GM18909 (cell line): Measurements from ENCODE around the gene MB21D2.
"Not testable (repeated sequence)": the region's sequence is repeated elsewhere in the genome, so short reads cannot be mapped to it uniquely, and the experiment has no call there.

ENCODE experiments used
- ATAC-seq: cut with Tn5 transposase; IDR thresholded peaks from one replicate; pipeline ENCODE4 v1.9.1; 2021; ENCODE audit warnings: mild to moderate bottlenecking; ENCODE audit not compliant: unreplicated experiment, poor library complexity

Gene MB21D2

DNA sequence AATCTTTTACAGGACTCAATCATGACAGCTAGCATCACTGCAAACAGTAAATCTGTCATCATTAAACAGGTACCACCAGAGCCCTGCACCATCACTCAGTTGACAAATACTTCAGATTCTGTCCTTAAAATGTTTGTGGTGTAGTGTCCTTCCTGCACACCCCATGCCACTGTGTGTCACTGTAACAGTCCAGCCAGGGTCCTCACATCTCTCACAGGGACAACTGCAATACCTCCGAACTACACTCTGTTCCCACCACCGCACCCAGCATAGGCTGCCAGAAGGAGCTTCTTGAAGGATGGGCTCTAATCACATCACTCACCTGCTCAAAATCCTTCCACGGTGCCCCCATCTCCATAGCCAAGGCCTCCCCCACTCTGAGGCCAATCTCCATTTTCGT is 100.2 kb downstream of the MB21D2 start:
- ATAC-seq = no peak

DNA sequence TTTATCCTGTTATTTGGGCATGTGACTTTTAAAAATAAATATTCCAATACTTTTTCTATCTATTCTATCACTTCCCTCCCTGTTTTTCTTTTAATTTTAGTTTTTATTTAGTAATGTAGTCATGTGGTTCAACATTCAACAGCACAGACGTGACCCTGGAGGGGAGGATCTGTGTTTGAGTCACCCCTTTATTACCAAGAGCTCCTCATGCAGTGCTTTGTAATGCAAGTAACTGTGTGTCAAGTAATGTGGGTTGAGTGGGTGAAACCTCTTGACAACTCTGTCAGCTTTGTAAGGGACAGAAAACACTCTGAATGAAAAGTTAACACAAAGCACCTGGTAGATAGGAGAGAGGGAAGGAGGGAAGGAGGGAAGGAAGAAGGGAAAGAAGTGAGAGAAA is 100.6 kb downstream of the MB21D2 start:
- ATAC-seq = peak; percentile 44

DNA sequence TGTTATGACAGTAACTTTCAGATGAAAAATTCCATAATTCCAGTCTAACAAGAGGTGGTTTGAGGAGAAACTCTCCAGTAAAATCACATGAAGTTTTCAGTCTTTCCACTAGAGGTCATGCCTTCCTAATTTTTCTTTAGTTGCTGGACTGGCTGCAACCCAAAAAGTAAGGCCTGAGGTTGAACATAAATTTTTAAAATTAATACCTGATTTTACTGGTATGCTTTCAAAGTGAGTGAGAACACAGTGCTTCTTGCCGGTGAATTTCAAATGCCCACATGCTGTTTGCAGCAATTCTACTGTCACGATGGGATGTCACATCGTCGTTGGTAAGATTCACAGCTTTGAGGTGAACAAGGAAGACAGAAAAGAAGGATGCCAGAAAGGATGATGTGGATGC is 101.3 kb downstream of the MB21D2 start:
- ATAC-seq = peak; percentile 42

DNA sequence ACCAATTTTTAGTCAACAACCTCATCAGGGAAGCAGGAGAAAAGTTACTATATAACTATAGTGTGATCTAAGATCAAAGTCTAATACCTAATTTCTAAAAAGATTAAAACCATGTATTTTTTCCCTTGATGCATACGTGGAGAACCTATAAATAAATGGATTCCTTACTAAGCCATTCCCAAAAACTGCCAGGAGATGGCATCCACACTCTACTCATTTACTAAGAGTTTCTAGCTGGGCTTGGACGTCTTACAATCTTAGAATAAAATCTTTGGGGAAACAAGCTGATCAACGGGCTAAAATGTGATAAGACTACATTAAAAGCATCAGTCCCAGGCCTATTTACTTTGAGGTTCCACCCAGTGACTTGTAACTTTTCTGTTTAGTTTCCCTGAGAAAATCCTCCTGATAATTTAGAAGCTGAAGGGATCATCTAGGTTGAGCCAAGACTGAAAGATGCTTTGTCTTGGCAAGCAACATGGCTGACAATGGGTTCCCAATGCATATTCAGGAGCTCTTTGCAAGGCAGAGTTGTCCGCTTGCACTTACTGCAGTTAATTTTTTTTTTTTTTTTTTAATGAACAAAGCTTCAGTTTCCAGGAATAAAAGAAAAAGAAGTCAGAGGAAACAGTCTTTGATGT is 104.8 kb downstream of the MB21D2 start:
- ATAC-seq = peak; percentile 54

DNA sequence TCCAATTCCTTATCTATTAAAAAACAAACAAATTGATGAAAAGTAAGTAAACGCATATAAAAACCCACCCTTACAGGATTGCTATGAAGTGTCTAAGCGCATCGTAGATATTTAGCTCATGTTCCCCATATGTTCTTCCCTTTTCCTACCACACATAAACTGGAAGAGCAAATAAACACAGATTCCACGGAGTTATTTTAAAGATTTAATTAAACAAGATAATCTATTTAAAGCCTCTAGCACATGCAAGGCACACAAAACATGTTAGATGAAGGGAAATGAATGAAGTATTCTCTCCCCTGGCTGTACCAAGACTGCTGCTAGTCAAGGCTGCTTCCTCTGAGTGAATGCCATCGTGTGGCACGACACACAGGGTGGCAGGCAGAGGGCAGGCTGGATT is 111.9 kb downstream of the MB21D2 start:
- ATAC-seq = no peak

DNA sequence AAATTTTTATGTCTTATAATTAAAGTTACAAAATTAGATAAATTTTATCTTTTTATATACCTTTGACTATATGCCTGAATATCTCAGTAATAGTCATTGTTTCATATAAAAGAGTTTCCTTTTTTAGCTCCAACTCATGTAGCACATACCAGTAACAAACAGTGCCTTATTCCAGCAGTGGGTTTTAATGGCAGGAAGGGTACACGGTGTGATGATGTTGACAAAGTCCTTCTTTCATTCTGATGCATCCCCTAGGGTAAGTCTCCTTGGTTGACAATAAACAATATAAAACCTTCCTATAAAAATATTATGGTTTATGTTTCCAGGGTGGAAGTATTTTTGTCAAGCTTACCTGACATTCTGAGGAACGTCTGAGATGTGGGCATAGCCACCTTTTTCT is 113.2 kb downstream of the MB21D2 start:
- ATAC-seq = no peak

DNA sequence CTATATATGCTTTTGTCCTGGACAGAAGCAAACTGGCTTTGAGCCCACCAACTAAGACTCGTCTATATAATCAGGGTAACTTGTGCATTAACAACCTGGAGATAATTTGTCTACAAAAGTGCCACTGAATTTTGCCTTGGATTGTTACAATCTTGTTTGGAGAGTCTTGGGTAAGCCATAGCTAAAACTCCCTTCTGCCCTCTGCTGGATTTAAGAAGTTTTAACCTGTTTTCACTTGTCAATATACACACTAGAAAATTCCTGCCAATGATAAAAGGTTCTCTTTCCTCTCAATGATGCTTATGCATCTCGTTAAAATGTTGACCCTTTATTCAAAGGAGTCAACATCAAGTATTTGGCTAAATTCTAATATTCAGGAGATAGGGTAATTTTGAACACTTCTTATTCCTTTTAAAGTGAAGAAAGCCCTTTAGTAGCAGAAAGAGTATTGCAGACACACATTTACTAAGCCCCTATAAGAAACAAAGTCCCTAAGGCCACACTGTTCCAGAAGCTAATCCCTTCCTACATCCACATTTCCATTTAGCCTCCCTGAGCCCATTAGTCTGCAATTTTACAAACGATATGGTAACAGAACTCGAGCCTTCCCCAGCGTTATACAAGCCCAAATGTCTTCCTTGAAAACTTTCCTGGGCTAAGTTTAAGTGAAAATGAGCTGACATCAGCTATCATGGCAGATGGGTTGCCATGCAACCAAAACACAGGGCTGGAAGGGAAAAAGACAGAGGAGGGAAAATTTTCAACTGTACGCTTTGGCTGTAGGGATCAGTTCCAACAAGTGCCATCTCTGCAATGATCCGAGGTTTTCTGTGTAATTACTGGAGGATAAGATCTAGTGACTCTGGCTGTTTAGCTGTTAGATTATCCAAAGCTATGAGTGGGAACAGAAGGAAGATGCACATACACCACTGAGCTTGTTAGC is 114.4 kb downstream of the MB21D2 start:
- ATAC-seq = peak; percentile 69

DNA sequence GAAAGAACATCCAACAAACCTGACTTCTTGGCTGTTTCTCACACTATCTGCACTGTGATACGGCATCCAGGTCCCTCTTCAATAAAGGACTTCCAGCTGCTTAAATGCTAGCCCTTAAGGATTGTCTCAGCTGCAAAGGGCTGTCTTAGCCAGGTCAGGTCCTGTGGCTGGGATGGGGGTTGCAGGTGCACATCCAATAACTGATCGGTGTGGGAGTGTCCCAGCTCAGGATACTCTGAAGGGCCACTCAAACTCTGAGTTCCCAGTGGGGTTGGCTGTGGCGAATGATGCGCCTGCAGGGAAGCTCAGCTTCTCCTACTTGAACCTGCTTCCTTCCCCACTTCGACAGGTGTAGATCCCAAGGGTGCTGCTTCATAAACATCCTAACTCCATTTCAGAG is 115.7 kb downstream of the MB21D2 start:
- ATAC-seq = no peak

DNA sequence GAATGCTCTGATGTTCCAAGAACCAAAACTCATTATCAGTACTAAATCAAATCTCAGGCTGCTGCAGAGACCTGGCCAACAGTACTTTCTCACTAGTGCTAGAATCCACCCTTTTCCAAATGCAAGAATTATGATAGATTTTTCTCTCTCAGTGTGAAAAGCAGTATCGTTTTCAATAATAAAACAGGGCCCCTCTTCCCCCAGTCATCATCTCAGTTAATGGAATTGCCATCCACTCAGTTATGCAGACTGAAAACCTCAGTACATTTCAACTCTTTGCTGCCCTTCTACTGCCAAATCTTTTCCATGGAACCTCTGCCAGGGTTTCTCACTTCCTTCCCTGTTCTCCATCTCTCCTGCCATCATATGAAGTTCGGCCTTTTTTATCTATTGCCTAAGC is 117.9 kb downstream of the MB21D2 start:
- no peak for ATAC-seq

DNA sequence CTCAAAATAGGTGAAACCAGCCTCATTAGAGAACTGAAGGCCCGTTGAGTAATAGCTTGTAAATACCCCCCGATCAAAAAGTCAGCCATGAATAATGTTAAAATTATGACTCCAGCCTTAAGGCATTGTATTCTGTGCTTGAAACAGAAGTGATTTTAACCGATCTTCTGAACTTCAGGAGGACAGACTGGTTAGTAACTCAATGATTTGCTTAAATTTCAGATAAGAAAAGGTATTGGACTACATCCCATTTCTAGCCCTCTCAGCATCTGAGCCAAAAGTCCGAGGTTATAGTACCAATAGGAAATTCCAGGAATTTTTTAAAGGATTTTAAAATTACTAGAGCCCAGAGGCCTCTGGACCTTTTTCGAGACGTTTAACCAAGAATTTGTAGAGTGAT is 122.6 kb downstream of the MB21D2 start:
- ATAC-seq = no peak

DNA sequence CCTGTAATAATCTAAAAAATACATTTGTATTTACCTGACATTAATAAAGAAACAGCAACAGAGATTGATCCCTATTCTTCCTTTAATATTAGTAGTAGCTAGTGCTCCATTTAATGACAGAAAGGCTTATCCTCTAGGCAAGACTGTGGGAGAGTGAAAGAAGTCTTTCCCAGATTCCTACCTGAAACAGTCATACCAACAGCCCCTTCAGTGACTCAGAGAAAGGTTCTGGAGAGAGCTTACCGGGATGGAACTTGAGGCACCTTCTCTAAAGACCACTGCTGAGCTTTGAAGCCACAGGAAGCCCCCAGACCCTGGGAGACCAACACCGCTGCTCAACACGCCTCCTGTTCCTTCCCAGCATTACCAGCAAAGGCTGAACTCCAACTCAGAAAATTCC is 123.4 kb downstream of the MB21D2 start:
- no peak for ATAC-seq

DNA sequence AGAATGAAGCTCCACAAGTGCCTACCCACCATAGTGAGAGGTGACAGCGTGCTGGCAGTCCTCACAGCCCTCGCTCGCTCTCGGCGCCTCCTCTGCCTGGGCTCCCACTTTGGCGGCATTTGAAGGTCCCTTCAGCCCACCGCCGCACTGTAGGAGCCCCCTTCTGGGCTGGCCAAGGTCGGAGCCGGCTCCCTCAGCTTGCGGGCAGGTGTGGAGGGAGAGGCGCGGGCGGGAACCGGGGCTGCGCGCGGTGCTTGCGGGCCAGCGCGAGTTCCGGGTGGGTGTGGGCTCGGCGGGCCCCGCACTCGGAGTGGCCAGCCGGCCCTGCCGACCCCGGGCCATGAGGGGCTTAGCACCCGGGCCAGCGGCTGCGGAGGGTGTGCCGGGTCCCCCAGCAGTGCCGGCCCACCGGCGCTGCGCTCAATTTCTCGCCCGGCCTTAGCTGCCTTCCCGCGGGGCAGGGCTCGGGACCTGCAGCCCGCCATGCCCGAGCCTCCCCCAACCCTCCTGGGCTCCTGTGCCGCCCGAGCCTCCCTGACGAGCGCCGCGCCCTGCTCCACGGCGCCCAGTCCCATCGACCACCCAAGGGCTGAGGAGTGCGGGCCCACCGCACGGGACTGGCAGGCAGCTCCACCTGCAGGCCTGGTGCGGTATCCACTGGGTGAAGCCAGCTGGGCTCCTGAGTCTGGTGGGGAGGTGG is 128.7 kb downstream of the MB21D2 start:
- not testable (repeated sequence) for ATAC-seq

DNA sequence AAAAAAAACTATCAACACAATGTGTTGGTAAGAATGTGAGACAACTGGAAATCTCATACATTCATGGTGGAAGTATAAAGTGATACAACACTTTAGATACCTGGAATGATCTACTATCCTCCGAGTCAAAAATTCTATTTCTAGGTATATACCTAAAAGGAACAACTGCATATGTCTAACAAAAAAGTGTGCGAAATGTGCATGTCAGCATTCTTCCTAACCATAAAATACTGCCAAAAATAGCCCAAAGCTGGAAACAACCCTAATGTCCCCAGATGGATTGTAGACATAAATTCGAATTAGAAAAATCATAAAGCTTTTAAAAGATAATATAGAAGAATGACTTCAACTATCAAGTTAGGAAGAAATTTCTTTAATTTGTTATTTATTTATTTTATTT is 139.1 kb downstream of the MB21D2 start:
- no peak for ATAC-seq

DNA sequence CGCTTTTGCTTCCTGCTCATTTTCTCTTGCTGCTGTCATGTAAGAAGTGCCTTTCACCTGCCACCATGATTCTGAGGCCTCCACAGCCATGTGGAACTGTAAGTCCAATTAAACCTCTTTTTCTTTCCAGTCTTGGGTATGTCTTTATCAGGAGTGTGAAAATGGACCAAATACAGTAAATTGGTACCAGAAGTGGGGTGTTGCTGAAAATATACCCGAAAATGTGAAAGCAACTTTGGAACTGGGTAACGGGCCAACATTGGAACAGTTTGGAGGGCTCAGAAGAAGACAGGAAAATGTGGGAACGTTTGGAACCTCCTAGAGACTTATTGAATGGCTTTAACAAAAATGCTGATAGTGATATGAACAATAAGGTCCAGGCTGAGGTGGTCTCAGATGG is 143.3 kb downstream of the MB21D2 start:
- ATAC-seq = not testable (repeated sequence)

DNA sequence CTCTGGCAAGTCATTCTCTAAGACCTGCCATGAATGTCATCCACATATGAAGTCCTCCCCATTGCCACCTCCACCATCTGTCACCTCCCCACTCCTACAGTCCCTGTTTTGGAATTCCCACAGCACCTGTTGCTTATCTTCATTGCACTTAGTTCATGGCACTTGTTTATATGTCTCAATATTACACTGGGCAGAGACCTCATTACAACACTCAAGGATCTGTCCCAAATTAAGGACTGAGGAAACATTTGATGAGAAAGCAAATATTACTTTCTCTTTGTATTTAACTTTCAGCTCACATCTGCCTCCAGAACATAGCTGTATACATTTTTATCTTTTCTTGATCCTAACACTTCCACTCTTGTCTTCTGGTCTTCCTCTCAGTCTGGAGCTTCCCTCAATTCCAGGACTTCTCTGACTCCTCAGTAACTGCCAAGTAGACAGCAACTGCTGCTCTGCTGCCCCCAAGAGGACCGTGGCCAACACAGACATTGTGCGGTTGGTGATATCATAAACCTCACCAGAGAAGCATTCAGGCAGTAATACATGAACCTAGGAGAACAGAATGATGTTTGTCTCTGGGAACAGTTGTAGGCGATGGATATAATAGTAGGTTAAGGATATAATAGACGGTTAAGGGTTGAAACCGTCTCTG is 145.3 kb downstream of the MB21D2 start:
- no peak for ATAC-seq

DNA sequence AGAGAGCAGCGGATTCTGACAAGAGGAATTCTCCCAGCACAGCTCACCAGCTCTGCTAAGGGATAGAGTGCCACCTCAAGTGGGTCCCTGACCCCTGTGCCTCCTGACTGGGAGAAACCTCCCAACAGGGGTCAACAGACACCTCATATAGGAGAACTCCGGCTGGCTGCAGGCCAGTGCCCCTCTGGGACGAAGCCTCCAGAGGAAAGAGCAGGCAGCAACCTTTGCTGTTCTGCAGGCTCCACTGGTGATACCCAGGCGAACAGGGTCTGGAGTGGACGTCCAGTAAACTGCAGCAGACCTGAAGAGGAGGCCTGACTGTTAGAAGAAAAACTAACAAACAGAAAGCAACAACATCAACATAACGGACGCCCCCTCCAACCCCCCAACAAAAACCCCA is 159.0 kb downstream of the MB21D2 start:
- ATAC-seq = no peak

DNA sequence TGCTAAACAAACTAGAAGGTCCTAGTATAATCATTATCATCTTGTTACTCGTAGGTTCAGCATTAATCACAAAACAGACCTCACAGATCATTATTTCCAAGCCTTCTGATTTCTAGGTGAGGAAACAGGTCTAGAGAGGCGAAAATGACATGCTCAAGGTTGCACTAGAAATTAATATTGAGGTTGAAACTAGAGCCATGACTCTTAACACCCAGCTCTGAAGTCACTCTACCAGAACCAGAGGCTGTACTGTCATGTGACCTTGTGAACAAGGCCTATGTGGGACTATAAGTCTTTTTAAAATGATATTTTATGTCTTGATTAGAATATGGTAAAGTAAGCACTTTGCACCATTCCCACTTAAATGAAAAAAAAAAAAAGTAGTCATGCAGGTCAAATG is 166.5 kb downstream of the MB21D2 start:
- ATAC-seq = no peak

DNA sequence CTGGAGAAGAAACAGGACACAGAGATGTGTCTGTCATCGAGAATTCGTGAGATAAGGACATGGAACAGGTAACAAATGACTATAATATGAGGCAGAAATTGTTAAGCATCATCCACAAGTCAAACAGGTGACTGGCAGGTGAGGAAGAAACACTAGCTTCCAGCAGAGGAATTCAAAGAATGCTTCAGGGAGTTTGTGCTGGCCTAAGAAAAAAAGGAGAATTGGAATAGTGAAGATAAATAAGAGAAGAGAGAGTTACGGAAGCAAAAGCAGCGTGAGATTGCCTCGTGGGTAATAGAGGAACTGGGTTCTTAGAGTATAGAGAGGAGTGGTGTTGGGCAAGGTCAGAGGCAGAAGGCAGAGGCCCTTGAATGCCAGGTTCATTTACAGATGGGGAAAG is 167.5 kb downstream of the MB21D2 start:
- no peak for ATAC-seq

DNA sequence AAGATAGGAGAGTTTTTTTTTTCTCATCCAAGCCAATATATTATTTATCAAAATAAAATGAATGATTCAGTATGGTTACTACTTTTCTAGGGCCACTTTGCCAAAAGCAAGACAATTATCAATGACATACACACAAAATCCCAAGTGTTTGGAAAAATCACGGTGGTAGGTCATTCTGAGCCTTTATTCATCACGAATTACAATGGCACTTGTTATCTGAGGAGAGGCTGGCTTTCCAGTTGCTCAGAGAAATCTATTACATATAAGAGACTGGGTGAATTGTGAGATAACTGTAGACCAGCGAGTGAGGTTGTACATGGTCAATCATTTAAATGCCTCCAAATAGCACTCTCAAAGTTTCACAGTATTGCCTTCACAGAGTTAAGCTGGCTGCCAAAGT is 169.9 kb downstream of the MB21D2 start:
- no peak for ATAC-seq

DNA sequence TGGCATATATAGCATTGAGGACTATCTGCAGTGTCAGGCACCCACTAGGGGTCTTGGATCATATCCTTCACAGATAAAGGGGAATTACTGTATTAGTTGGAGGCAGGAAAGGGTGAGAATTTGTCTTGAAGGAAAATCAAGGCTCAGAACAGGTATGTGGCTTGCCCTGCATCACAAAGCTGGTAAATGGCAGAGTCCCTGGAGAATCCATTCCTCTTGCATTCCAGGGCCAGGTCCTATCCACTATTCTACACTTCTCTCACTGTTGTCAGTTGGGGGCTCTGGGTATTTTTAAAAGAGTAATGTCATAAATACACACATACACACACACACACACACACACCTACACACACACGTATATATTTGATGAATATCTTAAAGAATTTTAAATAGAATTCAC is 170.5 kb downstream of the MB21D2 start:
- ATAC-seq = no peak
